CD14-positive monocyte (primary cell): ENCODE results near the gene IGF1R. TPM values are rescaled to one million over a fixed set of nuclear protein-coding genes. Genes with fewer than 3 reads are reported as not detected.
A peak's percentile ranks its signal among the peaks of the same experiment; 100 is the strongest.

Experiments
- DNase-seq, 3 donors: peaks; one replicate each; pipeline ENCODE4 v3.0.0-alpha.2; 2011 to 2022
- H2AFZ ChIP-seq: 2 replicates; pipeline ENCODE4 v1.6.0; 2012; ENCODE audit warnings: mild to moderate bottlenecking, low read depth, low read length, inconsistent platforms; ENCODE audit not compliant: insufficient read depth, poor library complexity, severe bottlenecking
- H3K27ac ChIP-seq, 2 donors: 1 replicate in 1 of 2; 2 replicates in 1 of 2; pipeline ENCODE4 v1.5.1; 2012 to 2013; ENCODE audit warnings: low read length in 2 of 2, control low read depth in 1 of 2, inconsistent platforms in 1 of 2, low read depth in 1 of 2, mild to moderate bottlenecking in 1 of 2
- H3K27me3 ChIP-seq, 2 donors: one replicate each; pipeline versions ENCODE4 v1.6.0 to v1.6.1; 2011 to 2013; ENCODE audit warnings: low read length in 2 of 2; ENCODE audit not compliant: control insufficient read depth in 2 of 2, insufficient read depth in 2 of 2
- H3K36me3 ChIP-seq, 2 donors: replicated peaks in 1 of 2; 1 replicate in 1 of 2; 2 replicates in 1 of 2; pipeline versions ENCODE4 v1.5.1 to v1.6.1; 2012 to 2013; ENCODE audit warnings: low read length in 2 of 2, control low read depth in 1 of 2, inconsistent platforms in 1 of 2, mild to moderate bottlenecking in 1 of 2; ENCODE audit not compliant: insufficient read depth in 2 of 2, control insufficient read depth in 1 of 2
- H3K4me1 ChIP-seq, 2 donors: 1 replicate in 1 of 2; 2 replicates in 1 of 2; pipeline versions ENCODE4 v1.5.1 to v1.6.1; 2012 to 2013; ENCODE audit warnings: low read length in 2 of 2, control low read depth in 1 of 2, inconsistent platforms in 1 of 2, mild to moderate bottlenecking in 1 of 2, moderate library complexity in 1 of 2; ENCODE audit not compliant: insufficient read depth in 2 of 2, control insufficient read depth in 1 of 2
- H3K4me2 ChIP-seq: replicated peaks from 2 replicates; pipeline ENCODE3; 2012; ENCODE audit warnings: low read length, moderate library complexity, mild to moderate bottlenecking; ENCODE audit not compliant: poor library complexity, severe bottlenecking; ENCODE audit errors: extremely low read depth
- H3K4me3 ChIP-seq, 3 experiments: fragments of 200-600 bp in 1 of 3; sonication (generic) in 1 of 3; replicated peaks in 1 of 3; 1 replicate in 2 of 3; 2 replicates in 1 of 3; pipeline ENCODE4 v1.5.1; 2011 to 2013; ENCODE audit warnings: low read length in 3 of 3, mild to moderate bottlenecking in 3 of 3, control low read depth in 2 of 3, low read depth in 2 of 3, inconsistent platforms in 1 of 3, moderate library complexity in 1 of 3
- H3K79me2 ChIP-seq: 2 replicates; pipeline ENCODE4 v1.6.0; 2012; ENCODE audit warnings: mild to moderate bottlenecking, control low read depth, inconsistent platforms, low read length, moderate library complexity; ENCODE audit not compliant: insufficient read depth
- H3K9ac ChIP-seq: 2 replicates; pipeline ENCODE4 v1.6.0; 2017; ENCODE audit warnings: low read length, mild to moderate bottlenecking; ENCODE audit not compliant: insufficient read depth, poor library complexity, severe bottlenecking
- H3K9me3 ChIP-seq, 2 donors: replicated peaks in 1 of 2; 1 replicate in 1 of 2; 2 replicates in 1 of 2; pipeline versions ENCODE4 v1.5.1 to v1.6.1; 2012 to 2013; ENCODE audit warnings: low read length in 2 of 2, control low read depth in 1 of 2; ENCODE audit not compliant: control insufficient read depth in 1 of 2, insufficient read depth in 1 of 2
- H4K20me1 ChIP-seq: 2 replicates; pipeline ENCODE4 v1.6.0; 2012; ENCODE audit warnings: mild to moderate bottlenecking, low read length, control low read depth, moderate library complexity; ENCODE audit not compliant: insufficient read depth
- H3K27ac Mint-ChIP-seq, 7 donors: one replicate each; pipeline ENCODE4 v1.8.0; 2020; ENCODE audit warnings: mild to moderate bottlenecking in 7 of 7, mixed read lengths in 7 of 7, moderate library complexity in 6 of 7, inconsistent platforms in 2 of 7
- H3K27me3 Mint-ChIP-seq, 3 donors: one replicate each; pipeline ENCODE4 v1.8.0; 2021 to 2022; ENCODE audit warnings: low read depth in 3 of 3, mild to moderate bottlenecking in 3 of 3, mixed read lengths in 3 of 3, moderate library complexity in 3 of 3, inconsistent platforms in 1 of 3
- H3K36me3 Mint-ChIP-seq, 2 donors: one replicate each; pipeline ENCODE4 v1.8.0; 2020; ENCODE audit warnings: mixed read lengths in 2 of 2, inconsistent platforms in 1 of 2, mild to moderate bottlenecking in 1 of 2
- H3K4me1 Mint-ChIP-seq: one replicate; pipeline ENCODE4 v1.8.0; 2020; ENCODE audit warnings: mild to moderate bottlenecking, mixed read lengths
- H3K4me3 Mint-ChIP-seq, 2 donors: one replicate each; pipeline ENCODE4 v1.8.0; 2020; ENCODE audit warnings: mild to moderate bottlenecking in 2 of 2, mixed read lengths in 2 of 2, moderate library complexity in 1 of 2
- H3K9me3 Mint-ChIP-seq, 7 donors: one replicate each; pipeline ENCODE4 v1.8.0; 2020 to 2022; ENCODE audit warnings: mixed read lengths in 7 of 7, mild to moderate bottlenecking in 6 of 7, moderate library complexity in 6 of 7, inconsistent platforms in 2 of 7
- WGBS: methylation state at CpG from one replicate; pipeline ENCODE4 v1.1.5; 2013; ENCODE audit warnings: missing lambda C conversion rate; ENCODE audit not compliant: insufficient coverage; 5-methylcytosine and 5-hydroxymethylcytosine counted together
- intact Hi-C, 2 donors: fragments of 100-400 bp; cut with micrococcal nuclease; formaldehyde crosslinking; loops; one replicate each; pipeline versions ENCODE4 v1.15.0 to v1.15.1; 2023
- polyA plus RNA-seq, 3 donors: library from polyadenylated mRNA; depleted of rRNA in 1 of 3; unstranded in 2 of 3; stranded (reverse) in 1 of 3; fragments of 300-500 nt in 2 of 3; fragments of >200 nt in 1 of 3; fragmentation: Illumina TruSeq in 2 of 3; gene quantifications; 1 replicate in 2 of 3; 2 replicates in 1 of 3; pipeline ENCODE4 v1.2.3, GENCODE V29; 2012 to 2021
- TF ChIP-seq, protein P1 (sequence below): fragments of 200-600 bp; IDR thresholded peaks from one replicate; pipeline ENCODE4 v1.8.0; 2022; ENCODE audit warnings: antibody characterized with exemption, mild to moderate bottlenecking

IGF1R gene
- polyA plus RNA-seq, 3 donors, result 0.35 to 4.9 (median 0.67) TPM

- H3K4me3 Mint-ChIP-seq, result no peak overlapping the region
- TF ChIP-seq, protein P1, sequence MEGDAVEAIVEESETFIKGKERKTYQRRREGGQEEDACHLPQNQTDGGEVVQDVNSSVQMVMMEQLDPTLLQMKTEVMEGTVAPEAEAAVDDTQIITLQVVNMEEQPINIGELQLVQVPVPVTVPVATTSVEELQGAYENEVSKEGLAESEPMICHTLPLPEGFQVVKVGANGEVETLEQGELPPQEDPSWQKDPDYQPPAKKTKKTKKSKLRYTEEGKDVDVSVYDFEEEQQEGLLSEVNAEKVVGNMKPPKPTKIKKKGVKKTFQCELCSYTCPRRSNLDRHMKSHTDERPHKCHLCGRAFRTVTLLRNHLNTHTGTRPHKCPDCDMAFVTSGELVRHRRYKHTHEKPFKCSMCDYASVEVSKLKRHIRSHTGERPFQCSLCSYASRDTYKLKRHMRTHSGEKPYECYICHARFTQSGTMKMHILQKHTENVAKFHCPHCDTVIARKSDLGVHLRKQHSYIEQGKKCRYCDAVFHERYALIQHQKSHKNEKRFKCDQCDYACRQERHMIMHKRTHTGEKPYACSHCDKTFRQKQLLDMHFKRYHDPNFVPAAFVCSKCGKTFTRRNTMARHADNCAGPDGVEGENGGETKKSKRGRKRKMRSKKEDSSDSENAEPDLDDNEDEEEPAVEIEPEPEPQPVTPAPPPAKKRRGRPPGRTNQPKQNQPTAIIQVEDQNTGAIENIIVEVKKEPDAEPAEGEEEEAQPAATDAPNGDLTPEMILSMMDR, result no peak
- no peaks in the 10 kb centered on the region for H3K36me3 ChIP-seq
- peak overlapping the region; percentile 34 to 74 for H3K27ac ChIP-seq
- intact Hi-C loops, result no loop called here
- no CpG with 5 or more reads among the region's 3 CpGs for WGBS
- no peak overlapping the region for H2AFZ ChIP-seq
- no peaks in the 10 kb centered on the region for H3K27me3 Mint-ChIP-seq
- H4K20me1 ChIP-seq, result peaks cover 5% of the 10 kb centered on the region
- H3K27ac Mint-ChIP-seq, result peak overlapping the region; percentile 20 to 93 (median 70)
- peaks cover 82% of the 10 kb centered on the region for H3K79me2 ChIP-seq
- peak overlapping the region; percentile 30 for H3K9ac ChIP-seq
- peaks cover 0 to 7% of the 10 kb centered on the region in 2 donors for H3K36me3 Mint-ChIP-seq
- peaks cover 62% of the 10 kb centered on the region for H3K4me1 Mint-ChIP-seq
- H3K27me3 ChIP-seq, result no peaks in the 10 kb centered on the region
- peak overlapping the region in 1 of 3 experiments; percentile 68 for H3K4me3 ChIP-seq
- no peak overlapping the region for H3K4me2 ChIP-seq
- H3K9me3 Mint-ChIP-seq, result peaks cover 0 to 5% (median 0%) of the 10 kb centered on the region in 7 donors
- H3K4me1 ChIP-seq, result peaks cover 46 to 52% of the 10 kb centered on the region in 2 donors
- no peaks in the 10 kb centered on the region for H3K9me3 ChIP-seq
- DNase-seq, result no peak
These were observed 224.4 kb downstream of the IGF1R start for GRCh38 chr15:98872774-98873173.

- peaks cover 62% of the 10 kb centered on the region for H3K4me1 Mint-ChIP-seq
- H3K4me3 ChIP-seq, result peak overlapping the region; percentile 2 to 68 (median 41)
These were observed 225.3 kb downstream of the IGF1R start for GRCh38 chr15:98873441-98874218.

More at GRCh38 chr15:98873441-98874218, 225.3 kb downstream of the IGF1R start:
- Histone ChIP-seq H3K79me2 (peaks cover 81% of the 10 kb centered on the region), H3K36me3 (no peaks in the 10 kb centered on the region), H3K4me2 (peak overlapping the region; percentile 67), H3K4me1 (peaks cover 46 to 52% of the 10 kb centered on the region in 2 donors), H3K9me3 (no peaks in the 10 kb centered on the region), H3K27ac (peak overlapping the region; percentile 8 to 74), H3K27me3 (no peaks in the 10 kb centered on the region), H3K9ac (peak overlapping the region; percentile 41), H2AFZ (peak overlapping the region; percentile 54), H4K20me1 (peaks cover 5% of the 10 kb centered on the region)
- TF ChIP-seq, protein P1, result no peak
- DNase-seq, result peak; percentile 53 to 61 (median 58)
- 0% methylated on average over 5 of the region's 12 CpGs for WGBS
- peaks cover 0 to 7% of the 10 kb centered on the region in 2 donors for H3K36me3 Mint-ChIP-seq
- H3K27ac Mint-ChIP-seq, result peak overlapping the region; percentile 75 to 94 (median 91)
- peak overlapping the region; percentile 72 to 93 for H3K4me3 Mint-ChIP-seq
- H3K27me3 Mint-ChIP-seq, result no peaks in the 10 kb centered on the region
- intact Hi-C loops, result no loop called here
- H3K9me3 Mint-ChIP-seq, result peaks cover 0 to 5% (median 0%) of the 10 kb centered on the region in 7 donors
